Right lobe of liver (tissue), 4 donors: Measurements from ENCODE around the gene CALML3.

Experiments used
- POLR2A ChIP-seq: fragments of 450-650 bp; IDR thresholded peaks from one replicate; pipeline ENCODE4 v1.6.1; 2017; ENCODE audit warnings: antibody characterized with exemption, mild to moderate bottlenecking
- TF ChIP-seq, protein P1 (sequence below), 4 donors: fragments of 200-600 bp in 3 of 4; fragments of 450-650 bp in 1 of 4; IDR thresholded peaks; one replicate each; pipeline versions ENCODE4 v1.5.1 to v1.8.0; 2016 to 2022; ENCODE audit warnings: antibody characterized with exemption in 4 of 4, mild to moderate bottlenecking in 2 of 4
- donor health status: DM: no; HTN: no; CAD: no.
- donor health status: DM: no; HTN: no; CAD: no.
- donor health status: DM: no; HTN: yes; CAD: no.

DNA sequence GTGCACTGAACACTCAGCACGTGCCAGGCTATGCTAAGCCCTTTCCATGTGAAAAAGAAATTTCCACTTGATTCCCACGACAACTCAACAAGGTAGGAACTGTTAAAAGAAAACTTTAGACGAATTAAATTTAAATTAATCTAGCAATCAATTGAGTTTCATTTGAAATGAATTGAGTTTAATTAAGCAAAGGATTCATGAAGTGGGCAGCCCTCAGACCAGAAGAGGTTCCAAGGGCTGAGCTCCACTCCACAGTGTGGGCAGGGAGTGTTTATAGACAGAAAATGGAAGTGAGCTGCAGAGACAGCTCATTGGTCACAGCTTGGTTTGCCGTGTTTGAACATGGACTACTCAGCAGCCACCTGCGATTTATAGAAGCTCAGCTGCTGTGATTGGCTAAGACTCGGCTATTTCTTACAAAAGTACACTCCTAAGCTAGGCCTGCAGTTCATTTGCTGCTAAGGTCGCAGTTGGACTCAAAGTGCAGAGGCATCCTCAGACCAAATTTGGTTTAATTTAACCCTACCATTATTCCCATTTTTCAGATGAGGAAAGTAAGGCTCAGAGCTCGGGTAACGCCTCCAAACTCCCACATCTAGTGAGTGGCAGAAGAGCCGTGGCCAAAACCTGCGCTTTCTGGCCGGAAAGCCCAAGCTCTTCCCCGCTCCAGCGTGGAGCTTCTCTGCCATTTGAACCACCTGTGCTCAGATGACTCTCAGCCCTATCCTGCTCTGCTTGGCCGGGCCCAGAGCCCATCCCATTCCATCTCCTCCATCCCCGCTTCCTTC, 24.9 kb downstream of the CALML3 start:
- TF ChIP-seq, protein P1, sequence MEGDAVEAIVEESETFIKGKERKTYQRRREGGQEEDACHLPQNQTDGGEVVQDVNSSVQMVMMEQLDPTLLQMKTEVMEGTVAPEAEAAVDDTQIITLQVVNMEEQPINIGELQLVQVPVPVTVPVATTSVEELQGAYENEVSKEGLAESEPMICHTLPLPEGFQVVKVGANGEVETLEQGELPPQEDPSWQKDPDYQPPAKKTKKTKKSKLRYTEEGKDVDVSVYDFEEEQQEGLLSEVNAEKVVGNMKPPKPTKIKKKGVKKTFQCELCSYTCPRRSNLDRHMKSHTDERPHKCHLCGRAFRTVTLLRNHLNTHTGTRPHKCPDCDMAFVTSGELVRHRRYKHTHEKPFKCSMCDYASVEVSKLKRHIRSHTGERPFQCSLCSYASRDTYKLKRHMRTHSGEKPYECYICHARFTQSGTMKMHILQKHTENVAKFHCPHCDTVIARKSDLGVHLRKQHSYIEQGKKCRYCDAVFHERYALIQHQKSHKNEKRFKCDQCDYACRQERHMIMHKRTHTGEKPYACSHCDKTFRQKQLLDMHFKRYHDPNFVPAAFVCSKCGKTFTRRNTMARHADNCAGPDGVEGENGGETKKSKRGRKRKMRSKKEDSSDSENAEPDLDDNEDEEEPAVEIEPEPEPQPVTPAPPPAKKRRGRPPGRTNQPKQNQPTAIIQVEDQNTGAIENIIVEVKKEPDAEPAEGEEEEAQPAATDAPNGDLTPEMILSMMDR (IDR thresholded peaks at IDR 0.05): no peak
- no peak for TF ChIP-seq POLR2A
